ENCODE measurements around the gene MYO5A. TPM values are rescaled to one million over a fixed set of nuclear protein-coding genes. Genes with fewer than 3 reads are reported as not detected.
"Not testable (repeated sequence)": the region's sequence is repeated elsewhere in the genome, so short reads cannot be mapped to it uniquely, and the experiment has no call there.

The MYO5A gene
- total RNA-seq, 2 donors from 2014 or later, result 50.6 to 58.4 TPM

GRCh38 chr15:52436981-52437380 lies 91.7 kb downstream of the MYO5A start:
- Mint-ChIP-seq H3K27ac (peak overlapping the region; percentile 45), H3K36me3 (ENCODE audit: low read depth) (peaks cover 2% of the 10 kb centered on the region), H3K27me3 (no peaks in the 10 kb centered on the region), H3K4me3 (no peak overlapping the region), H3K4me1 (peaks cover 42% of the 10 kb centered on the region)
- no peak for DNase-seq
- no peaks in the 10 kb centered on the region for H3K9me3 ChIP-seq (ENCODE audit: control insufficient read depth, low read length, poor library complexity, severe bottlenecking)
- no peak for ATAC-seq

- Mint-ChIP-seq H3K4me3 (no peak overlapping the region), H3K4me1 (peaks cover 29% of the 10 kb centered on the region), H3K27me3 (no peaks in the 10 kb centered on the region), H3K36me3 (ENCODE audit: low read depth) (peaks cover 2% of the 10 kb centered on the region), H3K27ac (no peak overlapping the region)
- ATAC-seq (no peak), DNase-seq (no peak)
- H3K9me3 ChIP-seq (ENCODE audit: control insufficient read depth, low read length, poor library complexity, severe bottlenecking), result no peaks in the 10 kb centered on the region
Measured at GRCh38 chr15:52434885-52435284, 93.8 kb downstream of the MYO5A start.

- H3K27ac Mint-ChIP-seq, result no peak overlapping the region
- no peaks in the 10 kb centered on the region for H3K27me3 Mint-ChIP-seq
- ATAC-seq (no peak), DNase-seq (no peak)
- no peak overlapping the region for H3K4me3 Mint-ChIP-seq
- peaks cover 8% of the 10 kb centered on the region for H3K4me1 Mint-ChIP-seq
- H3K36me3 Mint-ChIP-seq (ENCODE audit: low read depth), result peaks cover 7% of the 10 kb centered on the region
- no peaks in the 10 kb centered on the region for H3K9me3 ChIP-seq (ENCODE audit: control insufficient read depth, low read length, poor library complexity, severe bottlenecking)
Measured at GRCh38 chr15:52428297-52428696, 100.4 kb downstream of the MYO5A start.

- DNase-seq (no peak), ATAC-seq (no peak)
- H3K9me3 ChIP-seq (ENCODE audit: control insufficient read depth, low read length, poor library complexity, severe bottlenecking), result no peaks in the 10 kb centered on the region
- Mint-ChIP-seq H3K4me1 (peaks cover 8% of the 10 kb centered on the region), H3K27ac (peak overlapping the region; percentile 29), H3K4me3 (no peak overlapping the region), H3K36me3 (ENCODE audit: low read depth) (peaks cover 7% of the 10 kb centered on the region), H3K27me3 (no peaks in the 10 kb centered on the region)
Measured at GRCh38 chr15:52427804-52428203, 100.9 kb downstream of the MYO5A start.

GRCh38 chr15:52424856-52425431 lies 103.7 kb downstream of the MYO5A start:
- Mint-ChIP-seq H3K4me1 (peaks cover 10% of the 10 kb centered on the region), H3K27me3 (no peaks in the 10 kb centered on the region), H3K36me3 (ENCODE audit: low read depth) (peaks cover 5% of the 10 kb centered on the region), H3K27ac (no peak overlapping the region), H3K4me3 (no peak overlapping the region)
- no peaks in the 10 kb centered on the region for H3K9me3 ChIP-seq (ENCODE audit: control insufficient read depth, low read length, poor library complexity, severe bottlenecking)
- DNase-seq, result no peak
- no peak for ATAC-seq

GRCh38 chr15:52423852-52424251 lies 104.8 kb downstream of the MYO5A start:
- Mint-ChIP-seq H3K4me3 (no peak overlapping the region), H3K4me1 (peaks cover 10% of the 10 kb centered on the region), H3K27ac (no peak overlapping the region), H3K27me3 (no peaks in the 10 kb centered on the region), H3K36me3 (ENCODE audit: low read depth) (peaks cover 5% of the 10 kb centered on the region)
- ATAC-seq, result no peak
- H3K9me3 ChIP-seq (ENCODE audit: control insufficient read depth, low read length, poor library complexity, severe bottlenecking), result no peaks in the 10 kb centered on the region
- no peak for DNase-seq

- H3K27me3 Mint-ChIP-seq, result no peaks in the 10 kb centered on the region
- ATAC-seq (no peak), DNase-seq (no peak)
- H3K9me3 ChIP-seq (ENCODE audit: control insufficient read depth, low read length, poor library complexity, severe bottlenecking), result no peaks in the 10 kb centered on the region
- H3K36me3 Mint-ChIP-seq (ENCODE audit: low read depth), result no peaks in the 10 kb centered on the region
- H3K4me3 Mint-ChIP-seq, result no peak overlapping the region
- no peak overlapping the region for H3K27ac Mint-ChIP-seq
- peaks cover 16% of the 10 kb centered on the region for H3K4me1 Mint-ChIP-seq
Measured at GRCh38 chr15:52422001-52422400, 106.7 kb downstream of the MYO5A start.

- no peak for ATAC-seq
- Mint-ChIP-seq H3K36me3 (ENCODE audit: low read depth) (no peaks in the 10 kb centered on the region), H3K27me3 (no peaks in the 10 kb centered on the region)
Measured at GRCh38 chr15:52421029-52421428, 107.7 kb downstream of the MYO5A start.

GRCh38 chr15:52419494-52419893 lies 109.2 kb downstream of the MYO5A start:
- ATAC-seq (no peak), DNase-seq (no peak)
- Mint-ChIP-seq H3K36me3 (ENCODE audit: low read depth) (peaks cover 3% of the 10 kb centered on the region), H3K4me1 (peaks cover 19% of the 10 kb centered on the region), H3K4me3 (no peak overlapping the region), H3K27ac (peak overlapping the region; percentile 11), H3K27me3 (no peaks in the 10 kb centered on the region)
- H3K9me3 ChIP-seq (ENCODE audit: control insufficient read depth, low read length, poor library complexity, severe bottlenecking), result no peaks in the 10 kb centered on the region

More at GRCh38 chr15:52421029-52421428, 107.7 kb downstream of the MYO5A start:
- no peaks in the 10 kb centered on the region for H3K9me3 ChIP-seq (ENCODE audit: control insufficient read depth, low read length, poor library complexity, severe bottlenecking)
- peaks cover 16% of the 10 kb centered on the region for H3K4me1 Mint-ChIP-seq
- H3K4me3 Mint-ChIP-seq, result no peak overlapping the region
- no peak overlapping the region for H3K27ac Mint-ChIP-seq
- DNase-seq, result no peak

GRCh38 chr15:52417957-52418356 lies 110.7 kb downstream of the MYO5A start:
- H3K36me3 Mint-ChIP-seq (ENCODE audit: low read depth), result peaks cover 3% of the 10 kb centered on the region

GRCh38 chr15:52417521-52417920 lies 111.2 kb downstream of the MYO5A start:
- ATAC-seq, result no peak
- peaks cover 17% of the 10 kb centered on the region for H3K4me1 Mint-ChIP-seq
- H3K4me3 Mint-ChIP-seq, result no peak overlapping the region
- no peak overlapping the region for H3K27ac Mint-ChIP-seq
- H3K36me3 Mint-ChIP-seq (ENCODE audit: low read depth), result peaks cover 3% of the 10 kb centered on the region
- no peaks in the 10 kb centered on the region for H3K9me3 ChIP-seq (ENCODE audit: control insufficient read depth, low read length, poor library complexity, severe bottlenecking)
- DNase-seq, result no peak
- H3K27me3 Mint-ChIP-seq, result no peaks in the 10 kb centered on the region

More at GRCh38 chr15:52417957-52418356, 110.7 kb downstream of the MYO5A start:
- ATAC-seq (no peak), DNase-seq (no peak)
- no peak overlapping the region for H3K4me3 Mint-ChIP-seq
- H3K9me3 ChIP-seq (ENCODE audit: control insufficient read depth, low read length, poor library complexity, severe bottlenecking), result no peaks in the 10 kb centered on the region
- H3K27ac Mint-ChIP-seq, result peak overlapping the region; percentile 32
- peaks cover 17% of the 10 kb centered on the region for H3K4me1 Mint-ChIP-seq
- no peaks in the 10 kb centered on the region for H3K27me3 Mint-ChIP-seq

- peaks cover 14% of the 10 kb centered on the region for H3K4me1 Mint-ChIP-seq
- not testable (repeated sequence) for H3K9me3 ChIP-seq (ENCODE audit: control insufficient read depth, low read length, poor library complexity, severe bottlenecking); H3K36me3 Mint-ChIP-seq (ENCODE audit: low read depth); H3K4me3 Mint-ChIP-seq; DNase-seq; H3K27ac Mint-ChIP-seq; H3K27me3 Mint-ChIP-seq; ATAC-seq
Measured at GRCh38 chr15:52416566-52416965, 112.1 kb downstream of the MYO5A start.

- DNase-seq (no peak), ATAC-seq (no peak)
- H3K36me3 Mint-ChIP-seq (ENCODE audit: low read depth), result peaks cover 3% of the 10 kb centered on the region
- H3K27me3 Mint-ChIP-seq, result no peaks in the 10 kb centered on the region
- H3K9me3 ChIP-seq (ENCODE audit: control insufficient read depth, low read length, poor library complexity, severe bottlenecking), result no peaks in the 10 kb centered on the region
- H3K4me1 Mint-ChIP-seq, result peaks cover 14% of the 10 kb centered on the region
- H3K27ac Mint-ChIP-seq, result no peak overlapping the region
- no peak overlapping the region for H3K4me3 Mint-ChIP-seq
Measured at GRCh38 chr15:52415628-52416027, 113.1 kb downstream of the MYO5A start.

- DNase-seq, result no peak
- H3K4me1 Mint-ChIP-seq, result peaks cover 9% of the 10 kb centered on the region
- H3K27me3 Mint-ChIP-seq, result no peaks in the 10 kb centered on the region
- H3K9me3 ChIP-seq (ENCODE audit: control insufficient read depth, low read length, poor library complexity, severe bottlenecking), result no peaks in the 10 kb centered on the region
- H3K36me3 Mint-ChIP-seq (ENCODE audit: low read depth), result peaks cover 3% of the 10 kb centered on the region
- no peak overlapping the region for H3K4me3 Mint-ChIP-seq
- H3K27ac Mint-ChIP-seq, result no peak overlapping the region
- ATAC-seq, result no peak
Measured at GRCh38 chr15:52414936-52415335, 113.7 kb downstream of the MYO5A start.
